Uterus (tissue), 2 donors: Measurements from ENCODE around the gene FOXP4.

Source experiments
- POLR2A ChIP-seq, 2 donors: fragments of 450-650 bp; IDR thresholded peaks; one replicate each; pipeline ENCODE4 v1.6.1; 2016; ENCODE audit warnings: antibody characterized with exemption in 2 of 2, mild to moderate bottlenecking in 1 of 2, moderate library complexity in 1 of 2
- TF ChIP-seq, protein P1 (sequence below), 4 experiments: fragments of 200-600 bp in 2 of 4; fragments of 450-650 bp in 2 of 4; sonication (generic) in 2 of 4; IDR thresholded peaks; one replicate each; pipeline ENCODE4 v1.5.1; 2016 to 2019; ENCODE audit warnings: antibody characterized with exemption in 4 of 4, mild to moderate bottlenecking in 2 of 4, moderate library complexity in 1 of 4

DNA sequence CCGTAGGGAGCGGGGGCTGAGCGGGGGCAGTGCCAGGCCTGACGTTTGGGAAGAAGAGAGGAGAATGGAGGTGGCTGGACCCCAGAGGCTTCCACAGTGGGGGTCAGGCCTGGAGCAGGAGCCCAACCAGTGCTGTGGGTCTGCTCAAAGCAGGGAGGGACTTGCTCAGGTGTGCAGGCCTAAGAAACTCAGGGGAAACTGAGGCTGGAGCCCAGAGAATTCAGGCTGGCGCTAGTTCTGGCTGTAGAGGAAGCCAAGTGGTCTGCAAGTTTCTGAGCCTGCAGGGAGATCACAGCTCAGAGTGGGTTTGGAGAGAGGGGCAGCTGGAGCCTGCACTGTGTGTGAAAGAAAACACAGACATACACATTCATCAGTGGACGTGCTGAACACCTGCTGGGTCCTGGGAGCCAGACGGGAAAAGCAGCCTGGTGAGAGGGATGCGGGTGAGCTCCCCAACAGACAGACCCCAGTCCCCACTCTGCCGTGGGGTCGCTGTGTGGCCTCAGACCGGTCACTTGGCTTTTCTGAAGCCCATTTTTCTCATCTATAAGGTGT lies 17.7 kb upstream of the FOXP4 start:
- TF ChIP-seq, protein P1, sequence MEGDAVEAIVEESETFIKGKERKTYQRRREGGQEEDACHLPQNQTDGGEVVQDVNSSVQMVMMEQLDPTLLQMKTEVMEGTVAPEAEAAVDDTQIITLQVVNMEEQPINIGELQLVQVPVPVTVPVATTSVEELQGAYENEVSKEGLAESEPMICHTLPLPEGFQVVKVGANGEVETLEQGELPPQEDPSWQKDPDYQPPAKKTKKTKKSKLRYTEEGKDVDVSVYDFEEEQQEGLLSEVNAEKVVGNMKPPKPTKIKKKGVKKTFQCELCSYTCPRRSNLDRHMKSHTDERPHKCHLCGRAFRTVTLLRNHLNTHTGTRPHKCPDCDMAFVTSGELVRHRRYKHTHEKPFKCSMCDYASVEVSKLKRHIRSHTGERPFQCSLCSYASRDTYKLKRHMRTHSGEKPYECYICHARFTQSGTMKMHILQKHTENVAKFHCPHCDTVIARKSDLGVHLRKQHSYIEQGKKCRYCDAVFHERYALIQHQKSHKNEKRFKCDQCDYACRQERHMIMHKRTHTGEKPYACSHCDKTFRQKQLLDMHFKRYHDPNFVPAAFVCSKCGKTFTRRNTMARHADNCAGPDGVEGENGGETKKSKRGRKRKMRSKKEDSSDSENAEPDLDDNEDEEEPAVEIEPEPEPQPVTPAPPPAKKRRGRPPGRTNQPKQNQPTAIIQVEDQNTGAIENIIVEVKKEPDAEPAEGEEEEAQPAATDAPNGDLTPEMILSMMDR (IDR thresholded peaks at IDR 0.05) = no peak
- no peak for TF ChIP-seq POLR2A (IDR thresholded peaks at IDR 0.05)
